HUES64 (cell line): ENCODE measurements around the gene MAP3K5.

Experiments used
- H3K27ac ChIP-seq: 2 replicates; pipeline ENCODE4 v1.7.0; 2013; ENCODE audit warnings: low read depth, low read length, inconsistent platforms
- H3K27me3 ChIP-seq: 2 replicates; pipeline ENCODE4 v1.6.1; 2013; ENCODE audit warnings: mild to moderate bottlenecking, low read length; ENCODE audit not compliant: insufficient read depth
- H3K36me3 ChIP-seq: 2 replicates; pipeline ENCODE4 v1.6.1; 2013; ENCODE audit warnings: mild to moderate bottlenecking, low read length; ENCODE audit not compliant: insufficient read depth
- H3K4me1 ChIP-seq: 2 replicates; pipeline ENCODE4 v1.6.1; 2013; ENCODE audit warnings: mild to moderate bottlenecking, low read length, moderate library complexity; ENCODE audit not compliant: insufficient read depth
- H3K4me3 ChIP-seq: 2 replicates; pipeline ENCODE4 v1.5.1; 2013; ENCODE audit warnings: mild to moderate bottlenecking, low read length, moderate library complexity
- H3K9ac ChIP-seq: 2 replicates; pipeline ENCODE4 v1.6.1; 2013; ENCODE audit warnings: mild to moderate bottlenecking, low read depth, low read length
- H3K9me3 ChIP-seq: 2 replicates; pipeline ENCODE4 v1.6.1; 2013; ENCODE audit warnings: low read depth, low read length; ENCODE audit not compliant: insufficient read depth
- WGBS: fragments of 150-250, 120-280 bp; methylation state at CpG from one replicate; pipeline ENCODE4 v1.1.7; 2013; ENCODE audit warnings: missing lambda C conversion rate; 5-methylcytosine and 5-hydroxymethylcytosine counted together

Gene MAP3K5

GRCh38 chr6:136517002-136517401, 275.3 kb downstream of the MAP3K5 start:
- no peak overlapping the region for H3K4me3 ChIP-seq
- H3K27me3 ChIP-seq = no peaks in the 10 kb centered on the region
- no peaks in the 10 kb centered on the region for H3K9me3 ChIP-seq
- no peak overlapping the region for H3K9ac ChIP-seq
- H3K36me3 ChIP-seq = peaks cover 2% of the 10 kb centered on the region; the same call in 1 of the 2 replicates
- peaks cover 20% of the 10 kb centered on the region for H3K4me1 ChIP-seq
- H3K27ac ChIP-seq = no peak overlapping the region

GRCh38 chr6:136514591-136514990, 277.7 kb downstream of the MAP3K5 start:
- peaks cover 2% of the 10 kb centered on the region; the same call in 1 of the 2 replicates for H3K36me3 ChIP-seq
- no peak overlapping the region for H3K4me3 ChIP-seq
- H3K9ac ChIP-seq = no peak overlapping the region
- H3K27me3 ChIP-seq = no peaks in the 10 kb centered on the region
- WGBS = 92% methylated on average over 4 of the region's 4 CpGs
- H3K27ac ChIP-seq = no peak overlapping the region
- H3K4me1 ChIP-seq = peaks cover 17% of the 10 kb centered on the region
- no peaks in the 10 kb centered on the region for H3K9me3 ChIP-seq

GRCh38 chr6:136511926-136512325, 280.4 kb downstream of the MAP3K5 start:
- Histone ChIP-seq H3K4me3 (no peak overlapping the region), H3K9me3 (no peaks in the 10 kb centered on the region), H3K4me1 (peaks cover 15% of the 10 kb centered on the region), H3K9ac (no peak overlapping the region), H3K27me3 (no peaks in the 10 kb centered on the region), H3K36me3 (peaks cover 2% of the 10 kb centered on the region; the same call in 1 of the 2 replicates), H3K27ac (no peak overlapping the region)
- 96% methylated on average over 3 of the region's 3 CpGs for WGBS

GRCh38 chr6:136511397-136511796, 280.9 kb downstream of the MAP3K5 start:
- H3K27ac ChIP-seq = no peak overlapping the region
- H3K36me3 ChIP-seq = peaks cover 2% of the 10 kb centered on the region; the same call in 1 of the 2 replicates
- H3K9me3 ChIP-seq = no peaks in the 10 kb centered on the region
- no peak overlapping the region for H3K9ac ChIP-seq
- H3K4me3 ChIP-seq = no peak overlapping the region
- WGBS = 100% methylated on average over 1 of the region's 1 CpG
- H3K4me1 ChIP-seq = peaks cover 21% of the 10 kb centered on the region
- H3K27me3 ChIP-seq = no peaks in the 10 kb centered on the region

- H3K36me3 ChIP-seq = peaks cover 2% of the 10 kb centered on the region; the same call in 1 of the 2 replicates
- no peaks in the 10 kb centered on the region for H3K9me3 ChIP-seq
- peaks cover 27% of the 10 kb centered on the region for H3K4me1 ChIP-seq
- no peaks in the 10 kb centered on the region for H3K27me3 ChIP-seq
- H3K4me3 ChIP-seq = no peak overlapping the region
- H3K9ac ChIP-seq = no peak overlapping the region
- no peak overlapping the region for H3K27ac ChIP-seq
- WGBS = 81% methylated on average over 4 of the region's 4 CpGs
Observed at GRCh38 chr6:136510782-136511181, 281.5 kb downstream of the MAP3K5 start.

GRCh38 chr6:136510299-136510698, 282.0 kb downstream of the MAP3K5 start:
- Histone ChIP-seq H3K4me3 (no peak overlapping the region), H3K4me1 (peaks cover 32% of the 10 kb centered on the region), H3K27me3 (no peaks in the 10 kb centered on the region), H3K9me3 (no peaks in the 10 kb centered on the region), H3K9ac (no peak overlapping the region), H3K27ac (no peak overlapping the region), H3K36me3 (peaks cover 2% of the 10 kb centered on the region; the same call in 1 of the 2 replicates)
- WGBS = 95% methylated on average over 4 of the region's 5 CpGs

GRCh38 chr6:136508725-136509392, 283.4 kb downstream of the MAP3K5 start:
- Histone ChIP-seq H3K36me3 (no peaks in the 10 kb centered on the region), H3K27me3 (no peaks in the 10 kb centered on the region), H3K4me3 (no peak overlapping the region), H3K27ac (no peak overlapping the region), H3K9me3 (no peaks in the 10 kb centered on the region), H3K4me1 (peaks cover 36% of the 10 kb centered on the region), H3K9ac (no peak overlapping the region)
- WGBS = 100% methylated on average over 1 of the region's 1 CpG
